ENCODE results near the gene HYDIN.
"Not testable (repeated sequence)": the region's sequence is repeated elsewhere in the genome, so short reads cannot be mapped to it uniquely, and the experiment has no call there.

DNA sequence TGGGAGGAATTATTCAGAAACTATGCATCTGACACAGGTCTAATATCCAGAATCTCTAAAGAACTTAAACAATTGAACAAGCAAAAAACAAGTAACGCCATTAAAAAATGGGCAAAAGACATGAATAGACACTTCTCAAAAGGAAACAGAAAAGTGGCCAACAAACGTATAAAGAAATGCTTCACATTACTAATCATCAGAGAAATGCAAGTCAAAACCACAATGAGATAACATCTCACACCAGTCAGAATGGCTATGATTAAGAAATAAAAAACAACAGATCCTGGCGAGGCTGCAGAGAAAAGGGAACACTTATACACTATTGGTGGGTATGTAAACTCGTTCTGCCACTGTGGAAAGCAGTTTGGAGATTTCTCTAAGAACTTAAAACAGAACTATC is 379.2 kb downstream of the HYDIN start:
- not testable (repeated sequence) for TF ChIP-seq POLR2A, CTCF, EP300 (IDR thresholded peaks at IDR 0.05)

Measured in gastroesophageal sphincter (tissue), 3 donors.